PC-9 (cell line): Measurements from ENCODE around the gene CADPS2. TPM values are rescaled to one million over a fixed set of nuclear protein-coding genes. Genes with fewer than 3 reads are reported as not detected.

Source experiments
- BruUV-seq: library from RNA; stranded (reverse); fragments of 400-500 nt; replicated peaks from 2 replicates; lab custom pipeline; 2021; lab: Mats Ljungman, UMichigan
- CTCF ChIA-PET: fragments of 300-600 bp; sonication (Branson Sonifier 250); formaldehyde crosslinking; loops from one replicate; lab custom pipeline; 2022; ENCODE audit warnings: antibody characterized with exemption; lab: Charles Lee
- POLR2A ChIA-PET: fragments of 300-600 bp; sonication (Branson Sonifier 250); formaldehyde crosslinking; loops from one replicate; lab custom pipeline; 2022; ENCODE audit warnings: antibody characterized with exemption; ENCODE audit not compliant: unreplicated experiment; lab: Charles Lee
- DNase-seq, 2 experiments: peaks; one replicate each; pipeline versions ENCODE4 v3.0.0 to v3.0.0-alpha.2; 2015 to 2022; ENCODE audit warnings: mixed read lengths in 1 of 2
- H2AFZ ChIP-seq: fragments of 200-600 bp; sonication (generic); 2 replicates; pipeline ENCODE4 v1.8.1; 2017; ENCODE audit warnings: antibody characterized with exemption
- H3F3A ChIP-seq: fragments of 200-600 bp; sonication (generic); 2 replicates; pipeline ENCODE4 v1.8.1; 2017; ENCODE audit warnings: antibody characterized with exemption, mild to moderate bottlenecking, low read depth; ENCODE audit not compliant: insufficient read depth
- H3K27ac ChIP-seq: fragments of 200-600 bp; sonication (generic); 2 replicates; pipeline ENCODE4 v1.6.1; 2016; ENCODE audit warnings: mixed run types
- H3K27me3 ChIP-seq: fragments of 200-600 bp; sonication (generic); 2 replicates; pipeline ENCODE4 v1.6.1; 2016; ENCODE audit warnings: low read depth, mixed run types; ENCODE audit not compliant: insufficient read depth
- H3K36me3 ChIP-seq: fragments of 200-600 bp; sonication (generic); 2 replicates; pipeline ENCODE4 v1.6.1; 2016; ENCODE audit warnings: low read depth, mixed run types
- H3K4me1 ChIP-seq: fragments of 200-600 bp; sonication (generic); replicated peaks from 2 replicates; pipeline ENCODE4 v1.6.1; 2016; ENCODE audit warnings: mixed run types; ENCODE audit not compliant: insufficient read depth
- H3K4me2 ChIP-seq: fragments of 200-600 bp; sonication (generic); 2 replicates; pipeline ENCODE4 v1.6.1; 2017; ENCODE audit warnings: mixed run types
- H3K4me3 ChIP-seq: fragments of 200-600 bp; sonication (generic); 2 replicates; pipeline ENCODE4 v1.6.1; 2016; ENCODE audit warnings: mixed run types
- H3K79me2 ChIP-seq: fragments of 200-600 bp; sonication (generic); 2 replicates; pipeline ENCODE4 v1.6.1; 2017; ENCODE audit warnings: low read depth, mixed run types
- H3K9me2 ChIP-seq: fragments of 200-600 bp; sonication (generic); 2 replicates; pipeline ENCODE4 v1.8.1; 2017; ENCODE audit warnings: mild to moderate bottlenecking; ENCODE audit not compliant: insufficient read depth
- H3K9me3 ChIP-seq: fragments of 200-600 bp; sonication (generic); 2 replicates; pipeline ENCODE4 v1.8.1; 2016; ENCODE audit warnings: low read depth; ENCODE audit not compliant: insufficient read depth
- H4K20me1 ChIP-seq: fragments of 200-600 bp; sonication (generic); 2 replicates; pipeline ENCODE4 v1.8.1; 2017; ENCODE audit not compliant: insufficient read depth
- EZH2 ChIP-seq: fragments of 200-600 bp; sonication (generic); IDR thresholded peaks from 2 replicates; pipeline ENCODE4 v1.8.0; 2017; ENCODE audit warnings: antibody characterized with exemption, low read depth
- intact Hi-C: fragments of 100-400 bp; cut with micrococcal nuclease; formaldehyde crosslinking; loops from one replicate; pipeline ENCODE4 v1.10.0; 2022; ENCODE audit not compliant: unreplicated experiment
- total RNA-seq: library from RNA; stranded (reverse); gene quantifications from 2 replicates; pipeline ENCODE4 v1.2.3, GENCODE V29; 2021
- TF ChIP-seq, protein P1 (sequence below): fragments of 200-600 bp; sonication (generic); conservative IDR thresholded peaks from 2 replicates; pipeline ENCODE4 v1.6.1; 2017; ENCODE audit warnings: mixed run types, antibody characterized with exemption, mild to moderate bottlenecking, moderate library complexity

CADPS2 gene
- total RNA-seq, 1 experiment from 2014 or later, result 11.9 TPM

DNA sequence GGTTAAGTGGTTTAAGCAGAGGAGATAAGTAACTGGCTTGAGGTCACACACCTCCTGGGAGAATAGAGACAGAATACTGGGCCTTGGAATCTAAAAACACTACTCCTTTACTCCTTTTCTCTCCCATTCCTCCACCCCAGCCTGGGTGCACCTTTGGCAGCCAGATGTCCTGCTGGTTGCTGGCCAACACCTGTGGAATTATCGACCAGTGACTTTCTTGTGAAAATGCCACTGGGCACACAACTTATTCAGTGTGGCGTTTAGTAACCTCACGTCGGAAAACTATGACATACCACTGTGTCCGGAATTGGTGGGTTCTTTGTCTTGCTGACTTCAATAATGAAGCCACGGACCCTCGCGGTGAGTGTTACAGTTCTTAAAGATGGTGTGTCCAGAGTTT is 213.7 kb downstream of the CADPS2 start:
- TF ChIP-seq, protein P1, sequence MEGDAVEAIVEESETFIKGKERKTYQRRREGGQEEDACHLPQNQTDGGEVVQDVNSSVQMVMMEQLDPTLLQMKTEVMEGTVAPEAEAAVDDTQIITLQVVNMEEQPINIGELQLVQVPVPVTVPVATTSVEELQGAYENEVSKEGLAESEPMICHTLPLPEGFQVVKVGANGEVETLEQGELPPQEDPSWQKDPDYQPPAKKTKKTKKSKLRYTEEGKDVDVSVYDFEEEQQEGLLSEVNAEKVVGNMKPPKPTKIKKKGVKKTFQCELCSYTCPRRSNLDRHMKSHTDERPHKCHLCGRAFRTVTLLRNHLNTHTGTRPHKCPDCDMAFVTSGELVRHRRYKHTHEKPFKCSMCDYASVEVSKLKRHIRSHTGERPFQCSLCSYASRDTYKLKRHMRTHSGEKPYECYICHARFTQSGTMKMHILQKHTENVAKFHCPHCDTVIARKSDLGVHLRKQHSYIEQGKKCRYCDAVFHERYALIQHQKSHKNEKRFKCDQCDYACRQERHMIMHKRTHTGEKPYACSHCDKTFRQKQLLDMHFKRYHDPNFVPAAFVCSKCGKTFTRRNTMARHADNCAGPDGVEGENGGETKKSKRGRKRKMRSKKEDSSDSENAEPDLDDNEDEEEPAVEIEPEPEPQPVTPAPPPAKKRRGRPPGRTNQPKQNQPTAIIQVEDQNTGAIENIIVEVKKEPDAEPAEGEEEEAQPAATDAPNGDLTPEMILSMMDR, result no peak
- no peak for TF ChIP-seq EZH2
- Histone ChIP-seq H3K4me2 (no peak overlapping the region), H2AFZ (no peak overlapping the region), H3F3A (no peaks in the 10 kb centered on the region), H3K36me3 (no peaks in the 10 kb centered on the region), H3K27ac (no peak overlapping the region), H3K4me1 (no peaks in the 10 kb centered on the region), H4K20me1 (no peaks in the 10 kb centered on the region), H3K4me3 (no peak overlapping the region), H3K27me3 (no peaks in the 10 kb centered on the region), H3K9me3 (no peaks in the 10 kb centered on the region), H3K9me2 (no peaks in the 10 kb centered on the region), H3K79me2 (no peaks in the 10 kb centered on the region)
- BruUV-seq, result no TSS peak
- intact Hi-C loops, result no loop called here
- CTCF ChIA-PET, result no interaction called here
- no peak for DNase-seq
- POLR2A ChIA-PET, result no interaction called here

DNA sequence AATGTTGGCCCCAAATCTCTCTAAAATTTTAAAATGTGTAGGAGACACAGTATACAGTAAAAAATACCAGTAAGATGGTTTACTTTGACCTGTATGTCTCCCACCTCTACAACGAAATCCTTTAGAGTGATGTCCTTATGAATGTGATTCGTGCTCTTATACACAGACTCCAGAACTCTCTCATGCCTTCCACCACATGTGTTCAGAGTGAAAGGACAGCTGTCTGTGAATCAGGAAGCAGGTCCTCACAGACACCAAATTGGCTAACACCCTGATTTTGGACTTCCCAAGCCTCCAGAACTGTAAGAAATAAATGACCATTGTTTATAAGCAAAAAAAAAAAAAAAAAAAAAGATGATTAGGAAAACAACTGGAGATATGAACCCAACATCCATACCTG is 222.5 kb downstream of the CADPS2 start:
- H3K27me3 ChIP-seq, result no peaks in the 10 kb centered on the region
- H3K4me1 ChIP-seq, result no peaks in the 10 kb centered on the region
- no peak for DNase-seq
- no peaks in the 10 kb centered on the region for H3K36me3 ChIP-seq
- BruUV-seq, result no TSS peak
- H3K9me2 ChIP-seq, result no peaks in the 10 kb centered on the region
- H3K9me3 ChIP-seq, result no peaks in the 10 kb centered on the region
- H3K4me2 ChIP-seq, result no peak overlapping the region
- ChIA-PET CTCF (no interaction called here), POLR2A (no interaction called here)
- intact Hi-C loops, result no loop called here
- TF ChIP-seq EZH2, result no peak
- TF ChIP-seq, protein P1, result no peak
- no peaks in the 10 kb centered on the region for H3F3A ChIP-seq
- H2AFZ ChIP-seq, result no peak overlapping the region
- no peak overlapping the region for H3K27ac ChIP-seq
- H3K79me2 ChIP-seq, result no peaks in the 10 kb centered on the region
- no peaks in the 10 kb centered on the region for H4K20me1 ChIP-seq
- H3K4me3 ChIP-seq, result no peak overlapping the region

DNA sequence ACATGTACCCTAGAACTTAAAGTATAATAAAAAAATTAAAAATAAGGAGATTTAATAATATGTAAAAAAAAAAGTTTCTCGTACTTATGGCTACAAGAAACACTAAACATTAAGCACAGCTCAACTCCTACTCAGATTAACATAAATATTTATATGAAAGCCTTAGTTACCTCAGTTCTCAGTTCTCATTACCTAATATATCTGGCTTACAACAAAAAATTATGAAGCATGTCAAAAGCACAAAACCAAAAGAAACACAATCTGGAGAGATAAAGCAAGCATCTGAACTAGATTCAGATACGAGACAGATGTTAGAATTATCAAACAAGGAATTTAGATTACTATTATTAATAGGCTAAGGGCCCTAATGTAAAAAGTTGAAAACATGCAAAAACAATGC is 227.4 kb downstream of the CADPS2 start:
- no peaks in the 10 kb centered on the region for H3F3A ChIP-seq
- intact Hi-C loops, result no loop called here
- TF ChIP-seq, protein P1, result no peak
- TF ChIP-seq EZH2, result no peak
- no TSS peak for BruUV-seq
- no peaks in the 10 kb centered on the region for H3K27me3 ChIP-seq
- no peak overlapping the region for H2AFZ ChIP-seq
- DNase-seq, result no peak
- no peaks in the 10 kb centered on the region for H3K9me3 ChIP-seq
- ChIA-PET CTCF (no interaction called here), POLR2A (no interaction called here)
- H3K4me3 ChIP-seq, result no peak overlapping the region
- H3K27ac ChIP-seq, result no peak overlapping the region
- no peak overlapping the region for H3K4me2 ChIP-seq
- no peaks in the 10 kb centered on the region for H3K4me1 ChIP-seq
- no peaks in the 10 kb centered on the region for H4K20me1 ChIP-seq
- H3K9me2 ChIP-seq, result no peaks in the 10 kb centered on the region
- H3K79me2 ChIP-seq, result no peaks in the 10 kb centered on the region
- H3K36me3 ChIP-seq, result no peaks in the 10 kb centered on the region
